HepG2 (cell line): ENCODE data around the gene CHKB. TPM values are rescaled to one million over a fixed set of nuclear protein-coding genes. Genes with fewer than 3 reads are reported as not detected.

ENCODE experiments used
- ARID2 ChIP-seq: sonication (generic); formaldehyde crosslinking; IDR thresholded peaks from 2 replicates; pipeline ENCODE4 v1.8.1; 2022; ENCODE audit warnings: mild to moderate bottlenecking, missing genetic modification reagents, borderline replicate concordance
- ATRX ChIP-seq: sonication (generic); formaldehyde crosslinking; IDR thresholded peaks from 2 replicates; pipeline ENCODE4 v1.4.0; 2020; ENCODE audit warnings: missing genetic modification reagents, borderline replicate concordance
- CREB1 ChIP-seq, 2 experiments: fragments of 450-650 bp in 1 of 2; IDR thresholded peaks; 2 replicates each; pipeline ENCODE4 v1.6.1; 2016 to 2017; ENCODE audit warnings: control low read depth in 1 of 2, mild to moderate bottlenecking in 1 of 2, missing compliant biosample characterization in 1 of 2, missing genetic modification characterization in 1 of 2
- ESRRA ChIP-seq: sonication (generic); formaldehyde crosslinking; IDR thresholded peaks from 2 replicates; pipeline ENCODE4 v1.5.1; 2020; ENCODE audit warnings: mild to moderate bottlenecking, low read depth, missing genetic modification reagents
- HDAC2 ChIP-seq: sonication (generic); formaldehyde crosslinking; IDR thresholded peaks from 2 replicates; pipeline ENCODE4 v1.4.0; 2020; ENCODE audit warnings: missing genetic modification reagents
- HNF4A ChIP-seq: sonication (generic); formaldehyde crosslinking; IDR thresholded peaks from 2 replicates; pipeline ENCODE4 v1.4.0; 2020; ENCODE audit warnings: missing genetic modification reagents
- KMT2A ChIP-seq: sonication (generic); formaldehyde crosslinking; IDR thresholded peaks from 2 replicates; pipeline ENCODE4 v1.4.0; 2020; ENCODE audit warnings: missing genetic modification reagents
- MED1 ChIP-seq: sonication (generic); formaldehyde crosslinking; IDR thresholded peaks from 2 replicates; pipeline ENCODE4 v1.4.0; 2020; ENCODE audit warnings: missing genetic modification reagents
- MEF2D ChIP-seq: sonication (generic); formaldehyde crosslinking; IDR thresholded peaks from 2 replicates; pipeline ENCODE4 v1.5.1; 2020; ENCODE audit warnings: mild to moderate bottlenecking, missing genetic modification reagents
- NR2F2 ChIP-seq: IDR thresholded peaks from 2 replicates; pipeline ENCODE4 v1.6.1; 2012; ENCODE audit warnings: low read depth, inconsistent platforms, borderline replicate concordance
- NR3C1 ChIP-seq: sonication (generic); formaldehyde crosslinking; IDR thresholded peaks from 2 replicates; pipeline ENCODE4 v1.4.0; 2020; ENCODE audit warnings: missing genetic modification reagents
- TBX2 ChIP-seq: sonication (generic); formaldehyde crosslinking; IDR thresholded peaks from 2 replicates; pipeline ENCODE4 v1.5.0; 2020; ENCODE audit warnings: missing genetic modification reagents, mild to moderate bottlenecking, borderline replicate concordance
- XRCC5 ChIP-seq: fragments of 200-400 bp; formaldehyde crosslinking; optimal IDR thresholded peaks from 2 replicates; pipeline ENCODE3; 2017; ENCODE audit warnings: mild to moderate bottlenecking, low read length
- ZBTB7A ChIP-seq: sonication (generic); formaldehyde crosslinking; IDR thresholded peaks from 2 replicates; pipeline ENCODE4 v1.8.0; 2022; ENCODE audit warnings: mild to moderate bottlenecking, missing genetic modification reagents
- ZKSCAN5 ChIP-seq: sonication (generic); formaldehyde crosslinking; IDR thresholded peaks from 2 replicates; pipeline ENCODE4 v1.5.1; 2020; ENCODE audit warnings: mild to moderate bottlenecking, missing genetic modification reagents
- ZNF17 ChIP-seq: sonication (generic); formaldehyde crosslinking; IDR thresholded peaks from 2 replicates; pipeline ENCODE4 v1.5.0; 2020; ENCODE audit warnings: mild to moderate bottlenecking, missing genetic modification reagents
- ZNF234 ChIP-seq: sonication (generic); formaldehyde crosslinking; conservative IDR thresholded peaks from 2 replicates; pipeline ENCODE4 v1.5.1; 2020; ENCODE audit warnings: mild to moderate bottlenecking, missing genetic modification reagents
- ZNF30 ChIP-seq: sonication (generic); formaldehyde crosslinking; IDR thresholded peaks from 2 replicates; pipeline ENCODE4 v1.5.0; 2020; ENCODE audit warnings: mild to moderate bottlenecking, missing genetic modification reagents
- ZNF350 ChIP-seq: sonication (generic); formaldehyde crosslinking; IDR thresholded peaks from 2 replicates; pipeline ENCODE4 v1.4.0; 2020; ENCODE audit warnings: mild to moderate bottlenecking, low read depth, missing genetic modification reagents, borderline replicate concordance
- ZNF607 ChIP-seq: sonication (generic); formaldehyde crosslinking; IDR thresholded peaks from 2 replicates; pipeline ENCODE4 v1.5.1; 2020; ENCODE audit warnings: missing genetic modification reagents, mild to moderate bottlenecking, borderline replicate concordance
- ZNF615 ChIP-seq: sonication (generic); formaldehyde crosslinking; IDR thresholded peaks from 2 replicates; pipeline ENCODE4 v1.5.0; 2020; ENCODE audit warnings: mild to moderate bottlenecking, missing genetic modification reagents, borderline replicate concordance
- ZNF619 ChIP-seq: sonication (generic); formaldehyde crosslinking; IDR thresholded peaks from 2 replicates; pipeline ENCODE4 v1.4.0; 2020; ENCODE audit warnings: mild to moderate bottlenecking, missing genetic modification reagents
- polyA plus RNA-seq, 8 experiments: library from polyadenylated mRNA; depleted of rRNA in 3 of 8; stranded (reverse) in 7 of 8; unstranded in 1 of 8; fragments of >200 nt; fragmentation: Illumina TruSeq in 4 of 8; extraction: Trizol in 4 of 8; gene quantifications; 2 replicates each; pipeline versions ENCODE4 v1.2.1 to v1.2.3, GENCODE V29; 2011 to 2016; ENCODE audit warnings: low read depth in 4 of 8, missing spikeins in 1 of 8, mixed read lengths in 1 of 8; ENCODE audit not compliant: insufficient read depth in 1 of 8
- total RNA-seq, 5 experiments: library from RNA; depleted of rRNA; stranded (reverse); fragments of >200 nt; fragmentation: Illumina TruSeq; extraction: Trizol; gene quantifications; 2 replicates each; pipeline ENCODE4 v1.2.3, GENCODE V29; 2016; ENCODE audit warnings: low read depth in 1 of 5
- TF ChIP-seq, protein P1 (sequence below): IDR thresholded peaks from 2 replicates; pipeline ENCODE4 v1.6.1; 2016; ENCODE audit warnings: low read depth
- TF ChIP-seq, protein P2 (sequence below): sonication (generic); formaldehyde crosslinking; IDR thresholded peaks from 2 replicates; pipeline ENCODE4 v1.5.1; 2020; ENCODE audit warnings: missing genetic modification reagents, mild to moderate bottlenecking, borderline replicate concordance
- TF ChIP-seq, protein P3 (sequence below): sonication (generic); formaldehyde crosslinking; IDR thresholded peaks from 2 replicates; pipeline ENCODE4 v1.4.0; 2020; ENCODE audit warnings: missing genetic modification reagents
- TF ChIP-seq, protein P4 (sequence below): sonication (generic); formaldehyde crosslinking; IDR thresholded peaks from 2 replicates; pipeline ENCODE4 v1.5.0; 2020; ENCODE audit warnings: mild to moderate bottlenecking, missing genetic modification reagents, moderate library complexity

Gene CHKB
- total and polyA plus RNA-seq, 2 of the 13 experiments (the other 11 are each of a cell fraction or from before 2014, with no cell fraction given), result 24.5 to 42.7 TPM

DNA sequence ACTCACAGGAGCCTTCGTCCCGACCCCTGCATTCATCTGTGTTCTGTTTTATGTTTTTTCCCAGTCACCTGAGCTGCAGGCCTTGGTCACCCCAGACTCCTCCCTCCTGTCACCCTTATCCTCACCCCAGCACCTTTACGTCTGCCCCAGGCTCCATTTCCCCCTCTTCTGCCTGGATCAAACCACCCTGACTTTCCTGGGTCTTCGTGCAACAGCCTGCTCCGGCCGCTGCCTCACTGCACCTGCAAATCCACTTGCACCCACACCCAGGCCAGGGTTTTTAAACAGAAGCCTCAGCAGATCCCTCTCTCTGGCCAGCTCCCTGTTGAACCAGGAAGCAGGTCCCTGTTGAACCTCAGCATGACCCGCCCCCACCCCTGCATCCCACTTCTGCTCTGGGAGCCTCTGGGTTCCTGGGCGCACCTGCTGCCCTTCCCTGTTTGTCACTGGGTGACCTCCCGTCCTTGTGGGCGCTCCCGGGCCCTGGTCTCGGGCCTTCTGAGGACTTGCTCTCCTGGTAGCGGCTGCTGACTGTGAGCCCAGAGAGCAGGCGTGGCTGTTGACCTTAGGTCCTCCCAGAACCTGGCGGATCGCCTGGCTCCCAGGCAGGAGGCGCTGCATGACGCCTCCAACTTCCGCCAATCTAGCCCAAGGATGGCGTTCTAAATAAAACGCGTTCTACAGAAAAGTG lies 30.8 kb upstream of the CHKB start (continued):
- TF ChIP-seq, protein P1, sequence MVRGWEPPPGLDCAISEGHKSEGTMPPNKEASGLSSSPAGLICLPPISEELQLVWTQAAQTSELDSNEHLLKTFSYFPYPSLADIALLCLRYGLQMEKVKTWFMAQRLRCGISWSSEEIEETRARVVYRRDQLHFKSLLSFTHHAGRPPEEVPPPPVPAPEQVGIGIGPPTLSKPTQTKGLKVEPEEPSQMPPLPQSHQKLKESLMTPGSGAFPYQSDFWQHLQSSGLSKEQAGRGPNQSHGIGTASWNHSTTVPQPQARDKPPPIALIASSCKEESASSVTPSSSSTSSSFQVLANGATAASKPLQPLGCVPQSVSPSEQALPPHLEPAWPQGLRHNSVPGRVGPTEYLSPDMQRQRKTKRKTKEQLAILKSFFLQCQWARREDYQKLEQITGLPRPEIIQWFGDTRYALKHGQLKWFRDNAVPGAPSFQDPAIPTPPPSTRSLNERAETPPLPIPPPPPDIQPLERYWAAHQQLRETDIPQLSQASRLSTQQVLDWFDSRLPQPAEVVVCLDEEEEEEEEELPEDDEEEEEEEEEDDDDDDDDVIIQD, result no peak; the same call in 1 of the 2 replicates
- TF ChIP-seq ZKSCAN5 (CRISPR knock-in tag) (no peak), ZNF615 (CRISPR knock-in tag) (no peak), ARID2 (no peak), ZNF350 (CRISPR knock-in tag) (peak; percentile 30; the same call in 1 of the 2 replicates), HNF4A (CRISPR knock-in tag) (peak; percentile 33; the same call in 1 of the 2 replicates), ATRX (no peak), KMT2A (no peak), ZBTB7A (CRISPR knock-in tag) (no peak), MED1 (peak; percentile 52; the same call in 1 of the 2 replicates), NR2F2 (no peak), HDAC2 (CRISPR knock-in tag) (peak; percentile 56; the same call in 1 of the 2 replicates), TBX2 (CRISPR knock-in tag) (peak; percentile 56; the same call in 1 of the 2 replicates), XRCC5 (peak; percentile 56), NR3C1 (no peak), MEF2D (CRISPR knock-in tag) (0 out of 2 replicates have a peak, but pooled peaks have one; percentile 15), ZNF30 (CRISPR knock-in tag) (no peak), ZNF619 (CRISPR knock-in tag) (peak; percentile 72; the same call in 1 of the 2 replicates), ZNF607 (CRISPR knock-in tag) (peak; percentile 35; the same call in 1 of the 2 replicates), CREB1 (IDR thresholded peaks at IDR 0.05) (no peak), CREB1 (CRISPR knock-in tag; IDR thresholded peaks at IDR 0.05) (no peak), ESRRA (no peak), ZNF234 (CRISPR knock-in tag) (no peak), ZNF17 (CRISPR knock-in tag) (no peak)
- TF ChIP-seq, protein P2, sequence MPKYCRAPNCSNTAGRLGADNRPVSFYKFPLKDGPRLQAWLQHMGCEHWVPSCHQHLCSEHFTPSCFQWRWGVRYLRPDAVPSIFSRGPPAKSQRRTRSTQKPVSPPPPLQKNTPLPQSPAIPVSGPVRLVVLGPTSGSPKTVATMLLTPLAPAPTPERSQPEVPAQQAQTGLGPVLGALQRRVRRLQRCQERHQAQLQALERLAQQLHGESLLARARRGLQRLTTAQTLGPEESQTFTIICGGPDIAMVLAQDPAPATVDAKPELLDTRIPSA (CRISPR knock-in tag), result no peak
- TF ChIP-seq, protein P3, sequence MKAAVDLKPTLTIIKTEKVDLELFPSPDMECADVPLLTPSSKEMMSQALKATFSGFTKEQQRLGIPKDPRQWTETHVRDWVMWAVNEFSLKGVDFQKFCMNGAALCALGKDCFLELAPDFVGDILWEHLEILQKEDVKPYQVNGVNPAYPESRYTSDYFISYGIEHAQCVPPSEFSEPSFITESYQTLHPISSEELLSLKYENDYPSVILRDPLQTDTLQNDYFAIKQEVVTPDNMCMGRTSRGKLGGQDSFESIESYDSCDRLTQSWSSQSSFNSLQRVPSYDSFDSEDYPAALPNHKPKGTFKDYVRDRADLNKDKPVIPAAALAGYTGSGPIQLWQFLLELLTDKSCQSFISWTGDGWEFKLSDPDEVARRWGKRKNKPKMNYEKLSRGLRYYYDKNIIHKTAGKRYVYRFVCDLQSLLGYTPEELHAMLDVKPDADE (CRISPR knock-in tag), result no peak
- TF ChIP-seq, protein P4, sequence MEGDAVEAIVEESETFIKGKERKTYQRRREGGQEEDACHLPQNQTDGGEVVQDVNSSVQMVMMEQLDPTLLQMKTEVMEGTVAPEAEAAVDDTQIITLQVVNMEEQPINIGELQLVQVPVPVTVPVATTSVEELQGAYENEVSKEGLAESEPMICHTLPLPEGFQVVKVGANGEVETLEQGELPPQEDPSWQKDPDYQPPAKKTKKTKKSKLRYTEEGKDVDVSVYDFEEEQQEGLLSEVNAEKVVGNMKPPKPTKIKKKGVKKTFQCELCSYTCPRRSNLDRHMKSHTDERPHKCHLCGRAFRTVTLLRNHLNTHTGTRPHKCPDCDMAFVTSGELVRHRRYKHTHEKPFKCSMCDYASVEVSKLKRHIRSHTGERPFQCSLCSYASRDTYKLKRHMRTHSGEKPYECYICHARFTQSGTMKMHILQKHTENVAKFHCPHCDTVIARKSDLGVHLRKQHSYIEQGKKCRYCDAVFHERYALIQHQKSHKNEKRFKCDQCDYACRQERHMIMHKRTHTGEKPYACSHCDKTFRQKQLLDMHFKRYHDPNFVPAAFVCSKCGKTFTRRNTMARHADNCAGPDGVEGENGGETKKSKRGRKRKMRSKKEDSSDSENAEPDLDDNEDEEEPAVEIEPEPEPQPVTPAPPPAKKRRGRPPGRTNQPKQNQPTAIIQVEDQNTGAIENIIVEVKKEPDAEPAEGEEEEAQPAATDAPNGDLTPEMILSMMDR (CRISPR knock-in tag), result peak; percentile 81
